HG03064 (cell line): ENCODE data around the gene TIMM50.

Experiments used
- ATAC-seq: cut with Tn5 transposase; IDR thresholded peaks from one replicate; pipeline ENCODE4 v1.9.1; 2021; ENCODE audit warnings: low read depth; ENCODE audit not compliant: unreplicated experiment

TIMM50 gene

DNA sequence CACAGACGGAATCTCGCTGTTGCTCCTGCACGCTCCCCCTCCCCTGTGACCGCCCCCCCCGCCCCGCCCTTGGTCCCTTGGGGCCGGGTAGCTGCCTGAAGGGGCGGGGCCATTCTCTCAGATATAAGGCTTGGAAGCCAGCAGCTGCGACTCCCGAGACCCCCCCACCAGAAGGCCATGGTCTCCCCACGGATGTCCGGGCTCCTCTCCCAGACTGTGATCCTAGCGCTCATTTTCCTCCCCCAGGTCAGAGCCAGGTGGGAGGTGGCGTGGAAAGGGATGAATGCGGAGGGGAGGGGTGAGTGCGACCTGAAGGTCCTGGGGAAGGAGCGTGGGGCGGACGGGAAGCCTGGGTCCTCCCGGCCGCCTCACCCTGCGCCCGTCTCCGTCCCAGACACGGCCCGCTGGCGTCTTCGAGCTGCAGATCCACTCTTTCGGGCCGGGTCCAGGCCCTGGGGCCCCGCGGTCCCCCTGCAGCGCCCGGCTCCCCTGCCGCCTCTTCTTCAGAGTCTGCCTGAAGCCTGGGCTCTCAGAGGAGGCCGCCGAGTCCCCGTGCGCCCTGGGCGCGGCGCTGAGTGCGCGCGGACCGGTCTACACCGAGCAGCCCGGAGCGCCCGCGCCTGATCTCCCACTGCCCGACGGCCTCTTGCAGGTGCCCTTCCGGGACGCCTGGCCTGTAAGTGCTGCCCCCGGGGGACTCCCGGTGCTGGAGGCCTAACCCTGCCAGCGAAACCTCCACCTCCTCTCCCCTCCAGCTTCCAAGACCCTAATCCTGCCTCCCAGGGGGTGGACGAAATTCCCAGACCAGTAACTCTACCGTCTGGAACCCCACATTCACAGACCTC is 18.4 kb downstream of the TIMM50 start, which contains the start of gene DLL3:
Gene DLL3, plus strand, starts transcription at position 150 of the 845 bp plus-strand sequence. Its CDS starts 28 bp downstream, at position 178.
- ATAC-seq: no peak

- ATAC-seq: no peak
These were observed 19.3 kb downstream of the TIMM50 start for GRCh38 chr19:39499932-39500331.

DNA sequence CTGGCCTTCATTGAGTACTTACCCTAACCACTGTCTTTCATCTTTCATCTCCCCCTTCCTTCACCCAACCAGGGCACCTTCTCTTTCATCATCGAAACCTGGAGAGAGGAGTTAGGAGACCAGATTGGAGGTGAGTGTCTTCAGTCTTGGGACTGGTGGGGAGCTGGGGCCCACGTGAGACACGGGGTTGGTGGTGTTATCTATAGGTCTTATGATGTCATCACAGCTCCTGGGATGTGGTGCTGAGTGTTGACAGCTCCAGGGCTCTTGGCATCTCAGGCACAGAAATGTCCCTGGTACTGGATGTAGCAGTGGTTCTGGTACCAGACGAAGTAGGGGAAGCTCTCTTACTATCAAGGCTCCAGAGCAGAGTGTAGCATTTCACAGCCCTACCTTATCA is 19.9 kb downstream of the TIMM50 start:
- ATAC-seq: no peak

- ATAC-seq: no peak
These were observed 20.7 kb downstream of the TIMM50 start for GRCh38 chr19:39501340-39501739.

GRCh38 chr19:39502640-39503417 is 22.2 kb downstream of the TIMM50 start:
- ATAC-seq: no peak

DNA sequence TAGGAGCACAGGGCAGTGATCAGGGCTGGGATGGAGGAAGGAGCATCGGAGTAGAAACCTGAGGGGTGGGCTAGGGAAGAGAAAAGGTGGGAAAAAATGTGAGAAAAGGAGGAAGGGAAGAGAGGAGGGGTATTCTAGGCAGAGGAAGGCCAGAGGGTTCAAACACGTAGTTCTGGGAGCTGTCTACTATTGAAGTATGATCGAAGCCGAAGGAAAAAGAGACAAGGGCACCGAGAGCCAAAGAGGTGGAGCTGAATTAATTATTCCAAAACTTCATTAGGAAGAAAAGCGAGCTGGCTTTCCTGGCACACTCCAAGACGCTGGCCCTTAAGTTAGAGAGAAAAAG is 25.9 kb downstream of the TIMM50 start:
- no peak for ATAC-seq

DNA sequence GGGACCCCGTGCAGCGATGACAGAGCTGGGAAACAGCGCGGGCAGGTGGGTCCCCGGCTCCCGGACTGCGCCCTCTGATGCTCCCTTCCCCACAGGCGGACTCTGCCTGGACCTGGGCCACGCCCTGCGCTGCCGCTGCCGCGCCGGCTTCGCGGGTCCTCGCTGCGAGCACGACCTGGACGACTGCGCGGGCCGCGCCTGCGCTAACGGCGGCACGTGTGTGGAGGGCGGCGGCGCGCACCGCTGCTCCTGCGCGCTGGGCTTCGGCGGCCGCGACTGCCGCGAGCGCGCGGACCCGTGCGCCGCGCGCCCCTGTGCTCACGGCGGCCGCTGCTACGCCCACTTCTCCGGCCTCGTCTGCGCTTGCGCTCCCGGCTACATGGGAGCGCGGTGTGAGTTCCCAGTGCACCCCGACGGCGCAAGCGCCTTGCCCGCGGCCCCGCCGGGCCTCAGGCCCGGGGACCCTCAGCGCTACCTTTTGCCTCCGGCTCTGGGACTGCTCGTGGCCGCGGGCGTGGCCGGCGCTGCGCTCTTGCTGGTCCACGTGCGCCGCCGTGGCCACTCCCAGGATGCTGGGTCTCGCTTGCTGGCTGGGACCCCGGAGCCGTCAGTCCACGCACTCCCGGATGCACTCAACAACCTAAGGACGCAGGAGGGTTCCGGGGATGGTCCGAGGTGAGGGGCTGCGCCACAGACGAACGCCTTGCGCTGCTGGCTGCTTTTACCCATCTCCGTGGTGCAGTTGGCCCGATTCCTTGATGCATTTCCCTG is 26.5 kb downstream of the TIMM50 start:
- no peak for ATAC-seq

- ATAC-seq: no peak
These were observed 27.2 kb downstream of the TIMM50 start for GRCh38 chr19:39507715-39508364.

DNA sequence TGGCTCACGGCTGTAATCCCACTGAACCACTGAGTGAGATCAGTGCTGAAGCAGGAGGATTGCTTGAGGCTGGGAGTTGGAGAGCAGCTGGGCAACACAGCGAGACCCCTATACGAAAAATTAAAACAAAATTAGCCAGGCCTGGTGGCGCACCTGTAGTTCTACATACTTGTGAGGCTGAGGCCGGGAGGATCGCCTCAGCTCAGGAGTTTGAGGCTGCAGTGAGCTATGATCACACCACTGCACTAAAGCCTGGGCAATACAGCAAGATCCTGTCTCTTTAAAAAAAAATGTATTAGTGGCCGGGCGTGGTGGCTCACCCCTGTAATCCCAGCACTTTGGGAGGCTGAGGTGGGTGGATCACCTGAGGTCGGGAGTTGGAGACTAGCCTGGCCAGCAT is 28.0 kb downstream of the TIMM50 start:
- ATAC-seq: no peak

- no peak for ATAC-seq
These were observed 28.6 kb downstream of the TIMM50 start for GRCh38 chr19:39509233-39509632.

DNA sequence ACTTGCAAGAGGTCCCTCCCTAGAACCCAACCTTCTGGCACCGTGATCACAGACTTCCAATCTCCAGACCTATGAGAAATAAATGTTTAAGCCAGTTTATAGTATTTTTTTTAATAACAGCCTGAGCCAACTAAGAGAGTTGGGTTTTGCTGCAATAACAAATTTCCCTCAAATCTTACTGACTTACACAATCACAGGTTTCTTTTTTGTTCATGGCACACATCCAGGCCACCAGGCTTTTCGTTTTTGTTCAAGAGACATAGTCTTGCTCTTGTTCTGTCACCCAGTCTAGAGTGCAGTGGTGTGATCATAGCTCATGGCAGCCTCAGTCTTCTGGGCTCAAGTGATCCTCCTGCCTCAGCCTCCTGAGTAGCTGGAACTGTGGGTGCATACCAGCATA is 32.4 kb downstream of the TIMM50 start:
- no peak for ATAC-seq

DNA sequence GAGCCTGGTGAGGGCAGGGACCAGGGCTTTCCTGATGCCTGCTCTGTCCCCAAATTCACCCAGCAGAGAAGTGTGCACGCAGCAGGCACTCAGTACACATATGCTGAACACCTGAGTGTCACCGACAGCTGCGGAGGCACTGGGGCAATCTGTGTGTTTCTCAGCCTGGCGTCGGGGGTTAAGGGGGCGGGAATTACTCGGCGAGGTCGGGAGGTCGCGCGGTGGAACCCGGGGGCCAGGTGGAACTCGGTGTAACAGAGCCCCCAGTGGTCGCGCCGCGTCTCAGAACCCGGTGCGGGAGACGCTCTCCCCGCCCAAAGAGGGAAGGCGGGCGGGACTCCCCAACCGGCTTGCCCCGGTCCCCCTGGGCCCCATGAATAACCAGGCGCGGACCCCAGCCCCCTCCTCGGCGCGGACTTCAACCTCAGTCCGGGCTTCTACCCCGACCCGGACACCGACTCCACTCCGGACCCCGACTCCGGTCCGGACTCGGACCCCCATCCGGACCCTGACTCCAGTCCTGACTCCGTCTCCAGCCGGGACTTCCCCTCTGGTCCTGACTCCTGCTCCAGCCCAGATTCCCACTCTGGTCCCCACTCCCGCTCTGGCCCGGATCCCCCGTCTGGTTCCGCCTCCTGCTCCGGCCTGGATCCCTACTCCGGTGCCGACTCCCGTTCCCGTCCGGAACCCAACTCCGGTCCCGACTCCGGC is 34.4 kb downstream of the TIMM50 start, which contains the start of gene SELENOV:
Gene SELENOV, plus strand, starts transcription at position 300 of the 711 bp plus-strand sequence. Its CDS starts 74 bp downstream, at position 374.
- no peak for ATAC-seq

DNA sequence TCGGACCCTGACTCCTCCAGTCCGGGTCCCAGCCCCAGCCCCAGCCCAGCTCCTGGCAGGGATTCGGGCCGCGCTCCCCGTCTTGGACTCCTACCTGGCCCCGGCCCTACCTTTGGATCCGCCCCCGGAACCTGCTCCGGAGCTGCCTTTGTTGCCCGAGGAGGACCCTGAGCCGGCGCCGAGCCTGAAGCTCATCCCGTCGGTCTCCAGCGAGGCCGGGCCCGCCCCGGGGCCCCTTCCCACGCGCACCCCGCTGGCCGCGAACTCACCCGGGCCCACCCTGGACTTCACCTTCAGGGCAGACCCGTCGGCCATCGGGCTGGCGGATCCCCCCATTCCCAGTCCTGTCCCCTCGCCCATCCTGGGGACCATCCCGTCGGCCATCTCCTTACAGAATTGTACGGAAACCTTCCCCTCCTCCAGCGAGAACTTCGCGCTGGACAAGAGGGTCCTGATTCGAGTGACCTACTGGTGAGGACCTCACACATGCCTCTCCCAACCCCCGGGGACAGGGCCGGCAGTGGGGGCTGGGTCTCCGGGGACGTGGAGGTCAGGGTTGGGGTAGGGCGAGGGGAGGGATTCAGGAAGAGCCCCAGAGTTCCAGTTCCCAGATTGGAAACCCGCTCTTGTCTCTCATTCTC is 35.0 kb downstream of the TIMM50 start:
- no peak for ATAC-seq

DNA sequence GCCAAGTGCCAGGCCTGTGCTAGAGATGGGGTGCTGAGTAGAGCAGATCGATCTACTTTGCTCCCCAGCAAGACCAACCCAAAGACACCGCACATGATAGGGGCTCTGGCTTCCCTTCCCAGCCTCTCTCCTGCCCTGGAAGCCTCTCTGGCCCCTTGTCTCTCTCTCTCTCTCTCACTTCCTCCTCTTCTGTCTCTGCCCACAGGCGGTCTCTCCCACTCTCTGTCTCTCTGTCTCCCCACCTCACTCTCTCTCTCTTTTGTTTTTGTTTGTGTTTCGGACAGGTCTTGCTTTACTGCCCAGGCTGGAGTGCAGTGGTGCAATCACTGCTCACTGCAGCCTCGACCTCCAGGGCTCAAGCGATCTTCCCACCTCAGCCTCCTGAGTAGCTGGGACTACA is 35.6 kb downstream of the TIMM50 start:
- no peak for ATAC-seq

DNA sequence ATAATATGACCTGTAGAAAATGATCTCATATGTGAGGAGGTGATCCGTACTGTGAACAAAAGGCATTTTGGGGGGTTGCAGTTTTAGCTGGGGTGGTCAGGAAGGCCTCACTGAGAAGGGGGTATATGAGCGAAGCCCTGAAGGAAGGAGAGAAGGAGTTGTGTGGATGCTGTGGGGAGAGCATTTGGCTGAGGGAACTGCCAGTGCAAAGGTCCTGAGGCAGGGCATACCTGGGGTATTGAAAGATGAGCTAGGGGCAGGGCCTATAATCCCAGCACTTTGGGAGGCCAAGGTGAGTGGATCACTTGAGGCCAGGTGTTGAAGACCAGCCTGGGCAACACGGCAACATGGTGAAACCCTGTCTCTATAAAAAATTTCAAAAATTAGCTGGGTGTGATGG is 36.8 kb downstream of the TIMM50 start:
- ATAC-seq: no peak

GRCh38 chr19:39518458-39518857 is 37.8 kb downstream of the TIMM50 start:
- no peak for ATAC-seq

DNA sequence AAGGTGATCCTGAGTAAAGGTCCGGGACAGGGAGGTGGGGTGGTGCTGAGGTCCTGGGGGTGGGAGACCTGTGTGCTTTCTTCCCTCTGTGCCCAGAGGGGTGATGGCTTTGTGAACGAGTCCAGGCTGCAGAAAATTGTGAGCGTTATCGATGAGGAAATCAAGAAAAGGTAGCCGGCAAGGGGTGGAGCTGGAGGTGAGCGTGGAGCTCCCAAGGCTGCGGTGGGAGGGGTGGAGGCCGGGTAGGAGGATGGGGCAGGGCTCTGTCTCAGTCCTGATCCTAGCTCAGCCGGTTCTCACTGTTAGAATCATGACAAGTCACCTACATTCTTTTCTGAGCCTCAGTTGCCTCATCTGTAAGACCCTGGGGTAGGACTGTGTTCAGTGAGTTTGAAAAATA is 38.3 kb downstream of the TIMM50 start:
- ATAC-seq: no peak

GRCh38 chr19:39520541-39521484 is 40.2 kb downstream of the TIMM50 start:
- ATAC-seq: no peak
